ENCODE results near the gene P2RY2.

P2RY2 gene

DNA sequence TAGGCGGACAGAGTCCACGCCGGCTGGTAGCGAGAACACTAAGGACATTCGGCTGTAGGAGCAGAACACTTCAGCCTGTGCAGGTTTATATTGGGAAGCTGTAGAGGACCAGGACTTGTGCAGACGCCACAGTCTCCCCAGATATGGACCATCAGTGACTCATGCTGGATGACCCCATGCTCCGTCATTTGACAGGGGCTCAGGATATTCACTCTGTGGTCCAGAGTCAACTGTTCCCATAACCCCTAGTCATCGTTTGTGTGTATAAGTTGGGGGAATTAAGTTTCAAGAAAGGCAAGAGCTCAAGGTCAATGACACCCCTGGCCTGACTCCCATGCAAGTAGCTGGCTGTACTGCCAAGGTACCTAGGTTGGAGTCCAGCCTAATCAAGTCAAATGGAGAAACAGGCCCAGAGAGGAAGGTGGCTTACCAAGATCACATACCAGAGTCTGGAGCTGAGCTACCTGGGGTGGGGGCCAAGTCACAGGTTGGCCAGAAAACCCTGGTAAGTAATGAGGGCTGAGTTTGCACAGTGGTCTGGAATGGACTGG is 17.2 kb downstream of the P2RY2 start:
- Histone ChIP-seq H3K36me3 (ENCODE audit: control insufficient read depth, insufficient read depth, low read length) (no peaks in the 10 kb centered on the region), H3K4me1 (ENCODE audit: control insufficient read depth, insufficient read depth, low read length) (no peaks in the 10 kb centered on the region), H3K27me3 (ENCODE audit: control insufficient read depth, insufficient read depth, low read length) (no peaks in the 10 kb centered on the region), H3K4me3 (ENCODE audit: low read length) (no peak overlapping the region), H3K9me3 (ENCODE audit: control insufficient read depth, low read length) (no peaks in the 10 kb centered on the region), H3K9ac (ENCODE audit: low read length) (no peak overlapping the region)

DNA sequence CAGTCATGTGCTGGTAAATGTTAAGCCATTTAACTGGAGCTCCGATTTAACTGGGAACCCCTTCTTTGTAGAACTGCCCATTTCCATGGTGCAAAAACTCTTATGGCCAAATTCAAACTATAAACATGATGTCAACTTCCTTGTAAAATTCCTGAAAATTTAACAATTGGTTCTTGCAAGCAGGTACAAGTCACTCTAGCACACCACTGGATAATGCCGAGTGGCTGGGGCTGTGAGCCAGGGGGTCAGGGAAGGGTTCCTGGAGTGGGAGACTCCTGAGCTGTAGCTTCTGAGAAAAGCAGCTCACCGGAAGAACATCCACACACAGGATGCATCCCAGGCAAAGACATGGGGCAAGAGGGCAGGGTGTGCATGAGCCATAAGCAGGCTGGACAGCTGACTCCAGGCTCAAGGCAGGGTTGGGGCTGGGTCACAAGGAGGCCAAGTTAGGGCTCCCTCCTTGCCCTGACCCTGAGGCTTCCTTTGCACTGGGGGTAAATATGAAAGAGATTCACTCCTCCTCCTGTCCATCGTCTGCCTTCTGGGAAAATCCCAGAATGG is 18.2 kb downstream of the P2RY2 start:
- H3K4me3 ChIP-seq (ENCODE audit: low read length) = no peak overlapping the region
- no peaks in the 10 kb centered on the region for H3K4me1 ChIP-seq (ENCODE audit: control insufficient read depth, insufficient read depth, low read length)
- no peak overlapping the region for H3K9ac ChIP-seq (ENCODE audit: low read length)

DNA sequence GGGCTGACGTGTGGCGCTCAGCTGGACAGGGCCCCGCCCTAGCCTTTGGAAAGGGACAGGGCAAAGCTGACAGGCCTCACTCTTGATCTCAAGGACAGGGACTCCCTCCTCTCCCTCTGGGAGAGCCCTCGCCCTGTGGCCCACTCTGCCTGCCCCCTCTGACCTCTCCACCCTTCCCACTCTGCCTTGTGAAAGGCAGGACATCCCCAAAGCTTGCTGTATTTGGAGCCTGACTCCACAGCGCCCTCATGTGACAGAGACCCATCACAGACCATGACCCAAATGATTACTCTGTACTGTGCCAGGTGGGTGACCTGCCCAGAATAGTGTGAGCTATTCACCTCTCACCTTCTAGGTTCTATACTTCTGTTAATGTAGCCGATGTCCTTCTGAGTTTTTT is 18.8 kb downstream of the P2RY2 start:
- Histone ChIP-seq H3K4me3 (ENCODE audit: low read length) (no peak overlapping the region), H3K27me3 (ENCODE audit: control insufficient read depth, insufficient read depth, low read length) (no peaks in the 10 kb centered on the region), H3K9ac (ENCODE audit: low read length) (no peak overlapping the region), H3K36me3 (ENCODE audit: control insufficient read depth, insufficient read depth, low read length) (no peaks in the 10 kb centered on the region), H3K4me1 (ENCODE audit: control insufficient read depth, insufficient read depth, low read length) (no peaks in the 10 kb centered on the region), H3K9me3 (ENCODE audit: control insufficient read depth, low read length) (no peaks in the 10 kb centered on the region)

More for the DNA sequence above, 18.2 kb downstream of the P2RY2 start:
- H3K27me3 ChIP-seq (ENCODE audit: control insufficient read depth, insufficient read depth, low read length) = no peaks in the 10 kb centered on the region
- no peaks in the 10 kb centered on the region for H3K9me3 ChIP-seq (ENCODE audit: control insufficient read depth, low read length)
- no peaks in the 10 kb centered on the region for H3K36me3 ChIP-seq (ENCODE audit: control insufficient read depth, insufficient read depth, low read length)

DNA sequence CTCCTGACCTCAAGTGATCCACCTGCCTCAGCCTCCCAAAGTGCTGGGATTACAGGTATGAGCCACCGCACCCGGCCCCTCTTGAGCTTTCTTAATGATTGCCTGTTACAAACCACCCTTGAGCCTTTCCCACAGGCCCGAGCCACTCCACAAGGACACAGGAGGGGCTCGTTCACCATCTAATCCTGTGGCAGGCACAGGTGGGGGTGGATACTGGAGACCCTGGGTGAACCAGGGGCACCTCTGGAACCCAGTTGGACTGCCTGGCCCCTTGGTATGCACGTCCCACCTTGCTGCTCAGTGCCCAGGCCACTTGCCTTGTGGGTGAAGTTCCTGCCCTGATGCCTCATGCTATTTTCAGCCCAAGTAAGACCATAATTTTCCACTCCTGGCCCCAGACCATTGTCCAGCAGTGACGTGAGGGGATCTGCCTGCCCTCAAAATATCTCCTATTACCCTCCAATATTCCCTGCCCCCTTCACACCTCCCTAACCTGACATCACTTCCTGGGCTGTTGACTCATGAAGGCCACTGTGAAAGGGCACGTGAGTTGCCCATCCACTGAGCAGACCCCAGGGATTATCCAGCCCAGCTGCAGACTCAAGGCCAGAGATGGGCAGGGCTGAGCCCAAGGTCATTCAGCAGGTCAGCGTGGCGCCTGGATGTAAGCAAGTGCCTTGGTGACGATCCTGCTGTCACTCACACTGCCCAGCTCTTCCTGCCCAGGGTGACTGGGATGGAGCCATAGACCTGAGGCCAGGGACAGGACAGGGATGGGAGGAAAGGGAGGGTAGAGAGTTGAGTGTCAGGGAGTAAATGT is 19.6 kb downstream of the P2RY2 start:
- no peaks in the 10 kb centered on the region for H3K27me3 ChIP-seq (ENCODE audit: control insufficient read depth, insufficient read depth, low read length)
- no peaks in the 10 kb centered on the region for H3K36me3 ChIP-seq (ENCODE audit: control insufficient read depth, insufficient read depth, low read length)
- H3K4me3 ChIP-seq (ENCODE audit: low read length) = no peak overlapping the region
- no peaks in the 10 kb centered on the region for H3K9me3 ChIP-seq (ENCODE audit: control insufficient read depth, low read length)
- H3K9ac ChIP-seq (ENCODE audit: low read length) = no peak overlapping the region
- H3K4me1 ChIP-seq (ENCODE audit: control insufficient read depth, insufficient read depth, low read length) = peaks cover 5% of the 10 kb centered on the region

- Histone ChIP-seq H3K4me1 (ENCODE audit: control insufficient read depth, insufficient read depth, low read length) (peaks cover 5% of the 10 kb centered on the region), H3K36me3 (ENCODE audit: control insufficient read depth, insufficient read depth, low read length) (no peaks in the 10 kb centered on the region), H3K27me3 (ENCODE audit: control insufficient read depth, insufficient read depth, low read length) (no peaks in the 10 kb centered on the region), H3K4me3 (ENCODE audit: low read length) (no peak overlapping the region), H3K9ac (ENCODE audit: low read length) (no peak overlapping the region), H3K9me3 (ENCODE audit: control insufficient read depth, low read length) (no peaks in the 10 kb centered on the region)
Observed at GRCh38 chr11:73239111-73239521, 21.0 kb downstream of the P2RY2 start.

DNA sequence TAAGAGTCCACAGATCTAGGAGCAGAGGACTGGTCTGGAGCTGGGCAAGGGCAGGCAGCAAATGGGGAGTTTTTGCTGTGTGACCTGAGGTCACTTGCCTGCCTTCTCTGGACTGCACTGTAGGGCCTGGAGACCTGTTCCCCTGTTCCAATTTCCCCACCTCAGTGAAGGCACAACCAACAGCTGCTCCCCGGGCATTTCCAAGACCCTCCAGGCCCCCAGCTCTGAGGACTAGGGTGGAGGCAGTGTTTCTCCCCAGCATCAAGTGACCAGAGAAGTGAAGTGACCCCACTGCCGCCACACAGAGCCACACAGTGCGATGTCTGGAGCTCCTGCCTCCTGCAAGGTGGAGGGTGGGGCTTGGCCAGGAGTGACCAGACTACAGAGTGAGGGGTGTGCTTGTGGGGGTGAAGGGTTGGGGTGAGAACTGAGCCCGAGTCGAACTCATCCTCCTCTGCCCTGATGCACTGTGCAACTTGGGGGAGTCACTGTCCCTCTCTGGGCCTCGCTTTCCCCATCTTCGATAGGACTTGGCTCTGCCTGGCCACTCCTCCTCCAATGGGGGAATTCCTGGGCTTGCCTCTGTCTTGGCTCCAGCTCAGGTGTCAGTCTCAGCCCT is 21.6 kb downstream of the P2RY2 start:
- Histone ChIP-seq H3K27me3 (ENCODE audit: control insufficient read depth, insufficient read depth, low read length) (no peaks in the 10 kb centered on the region), H3K9me3 (ENCODE audit: control insufficient read depth, low read length) (no peaks in the 10 kb centered on the region)

GRCh38 chr11:73240190-73240781 is 22.2 kb downstream of the P2RY2 start:
- no peaks in the 10 kb centered on the region for H3K36me3 ChIP-seq (ENCODE audit: control insufficient read depth, insufficient read depth, low read length)
- no peak overlapping the region for H3K9ac ChIP-seq (ENCODE audit: low read length)
- H3K4me3 ChIP-seq (ENCODE audit: low read length) = no peak overlapping the region
- H3K9me3 ChIP-seq (ENCODE audit: control insufficient read depth, low read length) = no peaks in the 10 kb centered on the region
- H3K4me1 ChIP-seq (ENCODE audit: control insufficient read depth, insufficient read depth, low read length) = peaks cover 5% of the 10 kb centered on the region
- H3K27me3 ChIP-seq (ENCODE audit: control insufficient read depth, insufficient read depth, low read length) = no peaks in the 10 kb centered on the region

More for the DNA sequence above, 21.6 kb downstream of the P2RY2 start:
- no peak overlapping the region for H3K4me3 ChIP-seq (ENCODE audit: low read length)
- H3K36me3 ChIP-seq (ENCODE audit: control insufficient read depth, insufficient read depth, low read length) = no peaks in the 10 kb centered on the region
- H3K4me1 ChIP-seq (ENCODE audit: control insufficient read depth, insufficient read depth, low read length) = peaks cover 5% of the 10 kb centered on the region
- no peak overlapping the region for H3K9ac ChIP-seq (ENCODE audit: low read length)

GRCh38 chr11:73241300-73241699 is 23.2 kb downstream of the P2RY2 start:
- Histone ChIP-seq H3K9me3 (ENCODE audit: control insufficient read depth, low read length) (no peaks in the 10 kb centered on the region), H3K36me3 (ENCODE audit: control insufficient read depth, insufficient read depth, low read length) (no peaks in the 10 kb centered on the region), H3K27me3 (ENCODE audit: control insufficient read depth, insufficient read depth, low read length) (no peaks in the 10 kb centered on the region), H3K4me3 (ENCODE audit: low read length) (no peak overlapping the region), H3K9ac (ENCODE audit: low read length) (no peak overlapping the region), H3K4me1 (ENCODE audit: control insufficient read depth, insufficient read depth, low read length) (peaks cover 5% of the 10 kb centered on the region)

DNA sequence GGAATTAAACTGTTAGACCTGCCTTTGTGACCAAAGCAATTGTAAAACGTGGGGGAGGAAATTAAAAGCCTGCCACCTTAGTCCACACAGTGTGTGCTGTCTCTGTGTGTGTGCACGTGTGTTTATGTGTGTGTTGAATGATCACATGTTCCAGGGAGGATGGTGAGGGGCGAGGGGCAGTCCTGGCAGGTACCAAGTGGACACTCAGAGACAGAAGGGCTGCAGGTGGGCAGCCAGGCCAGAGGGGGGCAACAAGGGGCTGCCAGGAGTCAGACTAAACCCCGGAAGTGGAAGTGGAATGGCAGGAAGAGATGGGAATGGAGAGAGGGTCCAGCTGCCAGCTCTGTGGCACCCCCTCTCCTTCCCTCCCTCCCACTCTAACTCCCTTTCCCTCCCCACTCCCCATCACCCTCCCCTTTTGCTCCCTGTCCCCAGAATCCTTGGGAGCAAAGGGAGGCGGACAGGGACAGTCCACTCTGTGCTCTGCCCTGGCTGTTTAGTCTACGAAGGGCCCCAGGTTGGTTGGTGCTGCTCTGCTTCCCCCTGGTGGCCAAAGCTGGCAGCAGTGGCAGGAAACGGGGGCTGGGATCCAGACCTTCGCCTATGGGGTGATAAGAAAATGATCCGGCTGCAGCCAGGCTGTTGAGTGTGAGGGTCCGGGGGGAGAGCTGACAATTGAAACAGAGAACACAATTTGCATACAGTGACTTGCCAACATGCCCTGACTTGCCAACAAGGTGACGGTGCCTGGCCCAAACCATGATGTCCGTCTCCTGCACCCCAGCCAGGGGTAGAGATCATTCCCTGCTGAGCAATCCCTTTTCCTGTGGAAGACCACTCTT is 24.4 kb downstream of the P2RY2 start:
- H3K9me3 ChIP-seq (ENCODE audit: control insufficient read depth, low read length) = no peaks in the 10 kb centered on the region
- no peaks in the 10 kb centered on the region for H3K27me3 ChIP-seq (ENCODE audit: control insufficient read depth, insufficient read depth, low read length)
- no peaks in the 10 kb centered on the region for H3K36me3 ChIP-seq (ENCODE audit: control insufficient read depth, insufficient read depth, low read length)
- H3K9ac ChIP-seq (ENCODE audit: low read length) = peak overlapping the region; percentile 45
- H3K4me3 ChIP-seq (ENCODE audit: low read length) = no peak overlapping the region
- H3K4me1 ChIP-seq (ENCODE audit: control insufficient read depth, insufficient read depth, low read length) = peaks cover 5% of the 10 kb centered on the region

GRCh38 chr11:73243093-73243485 is 25.0 kb downstream of the P2RY2 start:
- H3K9me3 ChIP-seq (ENCODE audit: control insufficient read depth, low read length) = no peaks in the 10 kb centered on the region
- H3K4me1 ChIP-seq (ENCODE audit: control insufficient read depth, insufficient read depth, low read length) = peaks cover 5% of the 10 kb centered on the region
- H3K9ac ChIP-seq (ENCODE audit: low read length) = no peak overlapping the region
- no peak overlapping the region for H3K4me3 ChIP-seq (ENCODE audit: low read length)
- no peaks in the 10 kb centered on the region for H3K36me3 ChIP-seq (ENCODE audit: control insufficient read depth, insufficient read depth, low read length)
- no peaks in the 10 kb centered on the region for H3K27me3 ChIP-seq (ENCODE audit: control insufficient read depth, insufficient read depth, low read length)

GRCh38 chr11:73244589-73245240 is 26.6 kb downstream of the P2RY2 start:
- no peak overlapping the region for H3K9ac ChIP-seq (ENCODE audit: low read length)
- H3K9me3 ChIP-seq (ENCODE audit: control insufficient read depth, low read length) = no peaks in the 10 kb centered on the region
- no peaks in the 10 kb centered on the region for H3K27me3 ChIP-seq (ENCODE audit: control insufficient read depth, insufficient read depth, low read length)
- no peaks in the 10 kb centered on the region for H3K36me3 ChIP-seq (ENCODE audit: control insufficient read depth, insufficient read depth, low read length)
- H3K4me1 ChIP-seq (ENCODE audit: control insufficient read depth, insufficient read depth, low read length) = peaks cover 5% of the 10 kb centered on the region
- H3K4me3 ChIP-seq (ENCODE audit: low read length) = no peak overlapping the region
